NCI-H1417 (cell line): ENCODE measurements around the gene ITPA.

Source experiments
- DNase-seq, 3 experiments: peaks; one replicate each; lab custom pipeline; 2025; lab: John Stamatoyannopoulos, UW

Gene ITPA

DNA sequence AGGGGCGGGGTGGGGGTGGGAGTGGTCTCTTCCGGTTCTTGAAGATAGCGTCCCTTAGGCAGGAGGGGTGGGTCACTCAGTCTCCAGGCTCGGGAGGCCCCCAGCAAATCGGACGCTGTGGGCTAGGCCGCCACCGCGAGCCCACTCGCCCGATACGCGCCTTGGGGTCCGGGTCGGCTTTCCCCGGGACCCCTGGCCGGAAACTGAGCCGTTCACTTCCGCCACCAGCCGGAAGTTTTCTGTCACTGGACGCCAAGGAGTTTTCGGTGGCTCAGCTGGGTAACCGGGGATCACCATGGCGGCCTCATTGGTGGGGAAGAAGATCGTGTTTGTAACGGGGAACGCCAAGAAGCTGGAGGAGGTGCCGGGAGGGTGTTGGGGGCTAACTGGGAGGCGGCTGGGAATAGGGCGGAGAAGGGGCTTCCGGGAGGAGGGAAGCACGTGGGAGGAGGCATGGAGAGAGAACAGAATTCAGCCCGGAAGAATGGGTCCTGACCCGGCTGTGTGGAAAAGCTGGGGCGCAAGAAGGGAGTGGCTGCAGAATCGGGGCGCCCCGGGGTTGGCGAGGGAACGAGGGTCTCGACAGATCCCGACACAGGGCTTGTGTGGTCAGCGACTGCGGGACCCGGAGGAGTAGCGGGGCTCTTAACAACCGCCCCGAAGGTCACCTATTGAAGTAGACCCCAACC lies at the start of gene ITPA:
ITPA (plus strand) TSS at position 242 of the 689 bp plus-strand sequence; CDS start at position 296, 54 bp downstream.
- peak; percentile 54 to 71 (median 62) for DNase-seq

DNA sequence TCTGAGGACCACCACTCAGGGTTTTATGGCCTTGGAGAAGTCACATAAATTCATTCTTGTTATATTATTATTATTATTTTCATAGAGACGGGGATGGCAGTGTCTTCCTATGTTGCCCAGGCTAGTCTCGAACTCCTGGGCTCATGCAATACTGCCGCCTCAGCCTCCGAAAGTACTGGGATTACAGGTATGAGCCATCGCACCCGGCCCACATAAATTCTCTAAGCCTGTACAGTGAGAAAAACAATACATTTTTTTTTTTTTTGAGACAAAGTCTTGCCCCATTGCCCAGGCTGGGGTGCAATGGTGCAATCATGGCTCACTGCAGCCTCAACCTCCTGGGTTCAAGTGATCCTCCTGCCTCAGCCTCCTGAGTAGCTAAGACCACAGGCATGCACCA lies 48.9 kb upstream of the ITPA start:
- DNase-seq: no peak

DNA sequence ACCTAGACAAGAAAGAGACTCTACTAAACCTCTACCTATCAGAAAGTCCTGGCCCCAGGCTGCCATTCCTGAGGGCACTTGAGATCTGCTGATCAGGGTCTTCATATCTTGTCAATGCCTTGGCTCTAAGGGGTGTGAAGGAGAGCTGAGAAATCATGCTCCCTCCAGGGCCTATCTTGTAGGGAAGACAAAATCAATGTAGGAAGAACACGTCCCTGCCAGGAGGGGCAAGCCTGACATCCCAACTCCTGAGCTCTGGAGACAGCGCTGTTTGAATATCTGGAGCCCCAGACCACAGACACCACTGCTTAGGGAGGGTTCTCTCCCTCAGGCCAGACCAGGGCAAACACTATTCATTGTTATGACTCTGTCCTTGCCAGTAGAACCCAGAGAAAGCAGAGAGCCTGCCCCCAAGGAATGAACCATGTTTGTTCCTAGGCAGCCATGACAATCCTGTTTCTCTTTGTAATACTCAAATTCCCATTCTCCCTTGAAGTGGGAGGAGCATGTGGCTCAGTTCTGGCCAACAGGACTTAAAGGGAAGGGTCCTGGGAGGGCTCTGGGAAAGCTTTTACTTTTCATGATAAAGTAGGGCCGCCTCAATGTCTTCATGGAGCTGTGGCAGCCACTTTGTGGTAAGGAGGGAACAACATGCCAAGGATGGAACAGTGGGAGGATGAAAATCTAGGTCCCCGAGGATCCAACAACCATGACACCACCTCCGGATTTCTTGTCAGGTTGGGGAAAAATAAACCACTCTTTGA lies 47.8 kb upstream of the ITPA start:
- DNase-seq: no peak

DNA sequence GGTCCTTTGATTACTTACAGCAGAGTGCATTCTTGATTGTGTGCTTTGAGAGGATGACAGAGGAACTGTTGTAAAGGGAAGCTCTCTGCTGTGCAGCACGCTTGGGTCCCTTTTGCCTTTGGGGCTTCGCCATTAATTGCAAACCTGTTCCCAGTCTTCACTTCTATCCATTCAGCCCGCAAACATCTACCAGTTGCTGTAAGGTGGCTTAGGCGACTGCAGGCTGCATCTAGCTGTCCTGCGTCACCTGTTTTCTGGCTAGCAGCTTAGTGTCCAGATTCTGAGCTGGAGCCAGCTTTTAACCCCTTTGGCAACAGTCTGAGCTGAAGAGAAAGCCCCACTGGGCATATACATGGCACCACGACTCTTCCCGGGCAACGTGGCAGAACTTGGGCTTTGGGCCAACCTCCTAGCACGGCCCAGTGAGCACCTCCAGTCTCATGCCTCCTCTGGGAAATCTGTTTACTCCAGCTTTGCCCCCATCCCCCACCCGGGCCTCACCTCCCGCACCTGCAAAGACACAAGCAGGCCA lies 47.2 kb upstream of the ITPA start:
- peak in 2 of 3 experiments; percentile 46 to 86 for DNase-seq

DNA sequence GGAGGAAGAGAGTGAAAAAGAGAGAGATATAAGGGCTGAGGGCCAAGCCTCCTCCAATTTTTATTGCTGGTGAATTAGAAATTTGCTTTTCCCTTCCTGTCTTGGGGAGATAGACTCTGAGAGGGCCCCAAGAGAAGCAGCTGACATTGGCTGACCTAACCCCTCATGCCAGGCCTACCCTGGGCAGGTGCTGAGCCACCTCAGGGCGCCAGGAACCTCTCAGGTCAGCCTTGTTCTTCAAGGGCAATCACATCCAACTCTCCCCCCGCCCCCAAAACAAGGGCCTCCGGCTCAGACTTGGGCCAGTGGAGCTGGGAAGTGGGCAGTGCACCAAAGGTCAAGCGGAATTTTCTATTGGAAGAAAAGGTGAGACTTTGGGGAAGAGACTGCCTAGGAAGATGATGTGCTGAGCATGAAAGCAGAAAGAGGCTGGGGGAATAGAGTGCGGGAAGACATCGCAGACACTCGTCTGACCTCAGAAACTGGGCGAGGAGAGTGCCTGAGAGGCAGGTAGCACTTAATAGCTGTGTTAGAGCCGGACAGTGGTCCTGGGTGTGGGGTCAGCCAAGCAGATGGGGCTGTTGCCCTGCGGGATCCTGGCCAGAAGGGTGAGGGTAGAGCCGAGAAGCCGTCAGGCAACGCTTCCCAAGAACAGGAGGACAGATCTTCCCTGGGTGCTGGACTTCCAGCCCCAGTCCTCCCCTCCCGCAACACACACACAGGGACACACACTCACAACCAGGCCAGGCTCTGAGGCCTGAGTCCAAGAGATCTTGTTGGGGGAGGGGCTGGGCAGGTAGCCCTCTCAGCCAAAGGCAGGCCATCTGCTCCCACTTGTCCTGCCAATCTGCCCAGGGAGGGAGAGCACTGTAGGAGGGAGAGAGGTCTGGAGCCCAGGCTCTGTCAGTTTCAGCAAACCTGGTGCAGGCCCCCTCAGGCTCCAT lies 45.9 kb upstream of the ITPA start:
- DNase-seq: peak in 2 of 3 experiments; percentile 38 to 54

DNA sequence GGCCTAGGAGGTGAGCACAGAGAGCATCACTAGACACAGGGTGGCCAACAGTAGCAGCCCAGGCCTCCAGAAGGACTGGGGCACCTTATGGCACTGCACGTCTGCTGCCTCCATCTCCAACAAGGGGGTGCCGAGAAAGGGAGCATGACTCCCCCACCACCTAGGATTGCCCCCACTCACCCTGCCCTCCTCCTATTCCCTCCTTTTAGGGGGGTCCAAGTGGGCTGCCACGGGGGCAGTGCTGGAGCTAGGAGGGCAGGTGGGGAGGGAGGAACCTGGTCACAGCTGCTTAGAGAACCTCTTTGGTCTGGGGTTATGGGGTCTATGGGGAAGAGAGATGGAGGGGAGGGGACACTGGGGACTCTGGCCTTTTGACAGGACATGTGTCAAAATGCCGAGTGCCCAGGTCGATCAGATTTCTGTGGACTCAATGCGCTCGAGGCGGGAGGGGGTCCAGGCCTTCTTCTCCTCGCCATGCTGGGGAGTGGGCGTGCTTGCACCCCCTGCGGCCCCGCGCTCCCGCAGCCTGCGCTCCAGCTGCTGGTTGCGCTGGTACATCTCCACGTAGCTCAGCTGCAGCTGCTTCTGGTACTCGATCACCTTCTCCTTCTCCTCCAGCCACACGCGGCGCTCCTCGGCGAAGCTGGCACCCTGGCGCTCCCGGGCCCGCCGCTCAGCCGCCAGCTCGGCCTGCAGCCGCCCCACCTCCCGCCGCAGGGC lies 45.1 kb upstream of the ITPA start:
- peak in 1 of 3 experiments; percentile 85 for DNase-seq

DNA sequence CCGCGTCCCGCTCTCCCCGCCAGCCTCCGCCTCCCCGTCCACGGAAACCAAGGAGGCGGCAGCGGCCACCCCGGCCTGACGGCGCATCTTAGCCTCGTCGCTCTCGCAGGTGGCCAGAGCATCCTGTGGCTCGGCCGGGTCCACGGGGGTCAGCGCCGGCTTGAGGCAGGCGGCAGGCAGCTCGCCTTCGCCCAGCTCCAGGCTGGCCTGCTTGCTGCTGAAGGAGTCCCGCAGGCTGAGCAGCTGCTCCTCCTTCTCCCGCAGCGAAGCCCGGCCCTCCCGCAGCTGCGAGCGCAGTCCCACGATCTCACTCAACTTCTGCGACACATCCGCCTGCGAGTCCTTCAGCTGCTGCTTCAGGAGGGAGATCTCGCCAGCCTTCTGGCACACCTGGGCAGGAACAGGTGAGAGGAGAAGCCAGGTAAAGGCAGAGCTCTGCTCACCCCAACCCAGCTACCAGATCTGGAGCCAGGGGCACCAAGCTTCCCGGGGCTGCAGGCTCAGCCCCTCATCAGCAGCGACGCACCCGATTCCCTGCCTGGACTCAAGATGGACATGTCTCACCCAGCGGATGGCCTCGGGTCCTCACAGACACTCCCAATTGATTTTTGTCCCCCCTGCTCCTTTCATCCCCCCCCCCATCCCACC lies 44.4 kb upstream of the ITPA start:
- peak; percentile 43 to 85 (median 84) for DNase-seq

DNA sequence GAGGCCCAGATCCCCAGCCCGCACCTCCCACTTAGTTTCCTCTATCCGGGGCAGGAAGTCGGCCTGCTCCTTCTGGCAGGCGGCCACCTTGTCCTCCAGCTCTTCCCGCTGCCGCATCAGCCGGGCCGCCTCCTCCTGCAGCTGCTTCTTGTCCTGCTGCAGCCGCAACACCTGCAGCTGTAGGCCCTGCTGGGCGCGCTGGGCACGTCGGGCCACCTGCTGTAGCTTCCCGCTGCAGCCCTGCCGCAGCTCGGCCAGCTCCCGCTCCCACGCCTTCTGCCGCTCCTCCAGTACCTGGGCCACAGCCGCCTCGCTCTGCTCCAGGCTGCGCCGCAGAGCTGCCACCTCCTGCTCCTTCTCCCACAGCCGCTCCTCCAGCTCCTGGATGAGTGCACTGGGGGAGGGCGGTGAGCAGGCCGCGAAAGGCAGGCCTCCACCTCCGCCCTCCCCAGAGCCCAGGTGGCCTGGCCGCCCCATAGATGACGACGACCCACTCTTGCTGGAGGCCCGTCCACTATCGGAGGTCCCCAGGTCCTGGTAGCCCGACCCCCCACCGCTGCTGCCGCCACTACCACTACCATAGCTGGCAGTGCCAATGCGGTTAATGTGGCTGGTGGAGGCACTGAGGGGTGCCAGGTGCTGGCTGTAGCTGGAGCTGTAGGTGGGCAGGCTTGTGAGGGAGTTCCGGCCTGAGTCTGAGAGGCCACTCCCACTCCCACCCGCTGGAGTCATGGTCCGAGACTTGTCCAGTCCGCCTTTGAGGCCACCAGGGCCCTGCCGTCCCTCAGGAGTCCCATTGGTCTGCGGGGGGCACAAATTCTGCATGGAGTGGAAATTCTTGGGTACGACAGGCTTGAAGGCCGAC lies 43.6 kb upstream of the ITPA start:
- peak; percentile 79 to 86 (median 83) for DNase-seq

DNA sequence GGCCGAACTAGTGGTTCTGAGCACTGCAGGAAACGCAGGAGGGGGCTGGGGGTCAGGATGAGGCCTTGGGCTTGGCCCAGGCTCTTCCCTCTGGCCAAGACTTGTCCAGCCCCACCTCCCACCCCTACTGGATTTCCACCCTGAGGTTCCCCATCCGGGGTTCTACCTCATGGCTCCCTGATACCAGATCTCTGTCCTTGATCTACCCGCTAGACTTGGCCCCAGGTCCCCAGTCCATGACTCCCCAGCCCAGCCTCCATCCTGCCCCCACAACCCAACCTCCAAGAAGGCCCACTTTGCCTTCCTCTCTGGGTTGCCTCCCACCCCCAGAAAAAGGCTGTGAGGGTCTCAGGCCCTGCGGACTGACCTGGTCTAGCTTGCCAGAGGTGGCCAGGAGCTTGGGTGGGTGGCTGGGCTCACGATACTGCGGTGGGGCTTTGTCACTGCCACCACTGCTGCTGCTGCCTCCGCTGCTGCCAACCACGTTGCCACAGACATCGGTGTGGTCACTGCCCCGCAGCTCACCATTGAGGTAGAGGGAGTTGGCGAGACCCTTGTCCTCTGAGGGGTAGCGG lies 42.9 kb upstream of the ITPA start:
- DNase-seq: no peak

DNA sequence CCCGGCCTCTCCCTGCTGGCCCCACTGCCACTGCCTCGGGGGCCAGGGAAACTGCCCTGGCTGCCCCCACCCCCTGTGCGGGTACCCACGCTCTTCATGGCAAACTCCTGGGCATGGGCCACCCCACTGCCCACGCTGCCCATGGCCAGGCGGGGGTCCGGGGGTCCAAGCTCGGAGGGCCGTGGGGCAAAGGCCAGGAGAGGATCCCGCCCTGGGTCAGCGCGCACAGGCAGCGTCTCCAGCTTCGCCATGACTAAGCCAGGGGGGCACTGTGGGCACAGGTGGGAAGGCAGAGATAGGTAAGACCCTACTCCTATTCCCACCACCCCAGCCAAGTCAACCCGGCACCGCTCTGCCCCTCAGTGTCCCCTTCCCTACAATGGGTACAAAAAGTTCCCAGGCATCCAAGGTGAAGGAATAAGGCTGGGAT lies 42.4 kb upstream of the ITPA start:
- no peak for DNase-seq

DNA sequence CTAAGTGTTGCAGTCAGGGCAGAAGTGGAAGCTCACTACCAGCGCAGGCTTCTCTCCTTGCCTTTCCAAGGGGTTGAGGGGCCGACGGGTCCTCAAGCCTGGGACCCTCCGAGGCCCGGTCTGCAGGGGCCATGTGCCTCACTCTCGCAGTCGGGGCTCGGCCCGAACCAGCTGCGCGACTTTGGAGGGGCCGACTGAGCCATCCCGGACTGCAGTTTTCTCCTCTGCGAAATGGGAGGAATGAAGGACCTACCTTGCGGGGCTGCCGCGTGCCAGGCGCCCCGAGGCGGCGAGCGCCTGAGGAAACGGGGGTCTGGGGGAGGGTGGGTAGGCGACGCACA lies 41.6 kb upstream of the ITPA start:
- DNase-seq: no peak

DNA sequence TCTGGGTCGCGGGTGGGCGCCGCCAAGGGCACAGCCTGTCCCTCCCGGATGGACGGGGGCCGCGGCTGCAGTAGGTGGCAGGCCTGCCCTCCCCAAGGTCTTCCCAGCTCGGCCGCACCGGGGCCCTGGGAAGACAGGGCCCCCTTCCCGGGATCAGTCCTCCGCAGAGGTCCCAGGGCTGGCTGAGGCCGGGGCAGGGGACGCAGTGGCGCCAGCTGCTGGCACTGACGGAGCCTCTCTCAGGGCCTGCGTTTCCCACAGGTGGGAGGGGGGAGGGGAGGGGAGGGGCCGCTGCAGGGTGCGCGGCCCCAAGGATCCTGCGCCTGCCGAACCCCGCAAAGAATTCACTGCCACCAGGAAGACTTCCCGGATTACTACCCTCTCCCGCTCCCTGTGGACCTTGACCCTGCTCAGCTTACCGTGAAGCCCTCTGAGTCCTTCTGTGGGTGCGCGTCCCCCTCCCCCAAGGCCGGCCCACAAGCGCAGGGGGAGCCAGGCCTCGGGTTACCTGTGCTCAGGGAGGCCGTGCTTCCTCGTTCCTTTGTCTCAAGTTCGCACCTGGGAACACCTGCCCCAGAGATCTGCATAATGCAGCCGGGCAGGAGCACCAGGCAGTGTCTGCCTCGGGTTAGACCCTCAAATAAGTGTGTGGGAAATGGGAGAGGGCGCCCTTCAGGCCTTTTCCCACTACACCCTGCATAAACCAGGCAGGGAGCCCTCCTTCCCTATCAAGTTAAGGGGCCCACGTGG lies 41.0 kb upstream of the ITPA start:
- DNase-seq: peak in 1 of 3 experiments; percentile 80

DNA sequence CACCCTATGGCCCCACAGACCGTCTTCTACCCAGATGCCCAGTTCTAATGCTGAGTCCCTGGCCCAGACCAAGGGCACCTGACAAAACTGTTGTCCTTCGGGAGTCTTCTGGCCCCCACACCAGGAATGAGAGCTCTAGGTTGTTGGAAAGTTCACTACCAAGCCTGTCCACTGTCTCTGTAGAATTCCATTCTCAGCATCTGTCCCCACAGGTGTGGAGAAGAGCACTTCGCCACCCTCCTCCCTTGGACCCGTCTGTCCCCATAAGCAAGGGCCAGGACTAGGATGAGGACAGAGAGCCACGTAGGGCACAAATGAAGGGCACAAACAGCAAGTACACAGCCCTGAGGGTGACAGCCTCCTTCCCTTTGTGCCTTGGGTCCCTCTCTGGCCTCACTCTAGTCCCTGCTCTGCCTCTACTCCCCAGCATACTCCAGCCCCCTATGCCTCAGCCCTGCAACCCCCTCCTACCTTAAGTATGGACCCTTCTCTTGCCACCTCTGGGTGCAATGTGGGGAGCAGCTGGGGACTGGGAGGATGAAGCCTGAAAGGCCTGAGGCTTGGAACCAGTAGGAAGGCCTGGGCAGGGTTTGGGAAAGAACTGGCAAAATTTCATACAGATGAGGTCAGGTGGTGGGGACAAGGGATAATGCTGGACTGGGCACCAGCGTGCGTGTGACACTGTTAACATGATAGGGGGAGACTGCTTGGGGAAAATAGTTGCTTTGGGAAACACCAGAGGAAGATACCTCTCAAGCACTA lies 40.3 kb upstream of the ITPA start:
- DNase-seq: no peak

DNA sequence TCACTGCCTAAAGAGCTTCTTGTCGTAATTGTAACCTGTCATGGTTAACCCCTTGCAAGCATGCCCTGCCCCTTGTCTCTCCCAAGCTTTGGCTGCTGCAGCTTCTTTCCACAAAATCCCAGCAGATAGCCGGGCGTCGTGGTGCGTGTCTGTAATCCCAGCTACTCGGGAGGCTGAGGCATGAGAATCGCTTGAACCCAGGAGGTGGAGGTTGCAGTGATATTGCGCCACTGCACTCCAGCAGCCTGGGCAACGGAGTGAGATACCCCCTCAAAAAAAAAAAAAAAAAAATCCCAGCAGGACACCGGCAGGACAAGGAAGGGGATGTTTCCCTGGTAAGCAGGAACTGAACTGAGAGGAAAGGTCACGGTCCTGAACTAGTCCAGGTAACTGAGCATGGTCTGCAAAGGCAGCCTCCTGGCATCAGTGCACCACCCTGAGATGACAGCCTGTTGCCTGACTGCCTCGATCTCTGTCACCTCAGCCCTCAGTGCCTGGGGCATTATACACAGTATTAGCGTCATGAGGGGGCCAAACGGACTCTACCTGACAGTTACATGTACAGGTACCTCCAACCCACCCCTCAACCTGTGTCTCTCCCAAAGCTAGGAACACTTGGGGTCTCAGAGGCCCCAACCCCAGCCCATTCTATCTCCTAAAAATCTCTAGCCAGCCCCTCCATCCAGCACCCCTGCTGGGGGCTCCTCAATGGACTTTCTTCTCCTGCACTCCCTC lies 37.7 kb upstream of the ITPA start:
- no peak for DNase-seq

DNA sequence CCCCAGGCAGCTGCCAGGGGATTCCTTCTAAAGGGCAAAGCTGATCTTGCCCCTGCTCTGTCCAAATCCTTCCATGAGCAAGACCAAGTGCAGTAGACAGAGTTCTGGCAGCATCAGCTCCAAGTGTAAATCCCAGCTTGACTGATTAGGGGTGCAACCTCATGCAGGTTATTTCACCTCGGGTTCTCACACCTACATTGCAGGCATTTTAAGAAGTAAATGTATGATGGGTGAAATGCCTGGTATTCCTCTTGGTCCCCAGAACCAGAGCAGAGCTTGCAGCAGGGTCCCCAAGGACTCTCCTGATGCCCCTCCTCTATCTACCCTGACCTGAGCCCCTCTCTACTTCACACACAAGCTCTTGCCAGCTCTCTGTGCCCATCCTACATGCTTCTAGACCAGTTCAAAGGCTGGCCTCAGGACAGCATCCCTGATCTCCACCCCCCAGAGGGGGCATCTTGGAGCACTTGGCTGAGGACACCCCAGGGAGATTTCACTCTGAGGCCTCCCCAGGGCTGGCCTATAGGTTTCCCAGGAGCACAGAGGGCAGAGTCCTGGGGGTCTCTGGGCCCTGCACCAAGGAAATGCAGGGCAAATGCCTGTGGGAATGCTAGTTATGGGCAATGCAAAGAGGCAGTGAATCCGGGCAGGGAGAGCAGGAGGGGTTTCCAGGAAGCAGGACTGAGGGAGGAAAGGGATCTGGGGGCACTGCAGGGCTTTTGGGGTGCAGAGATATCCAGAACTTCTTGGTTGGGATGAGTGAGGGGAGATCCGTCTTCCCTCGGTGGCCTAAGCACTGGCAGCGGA lies 37.0 kb upstream of the ITPA start:
- DNase-seq: no peak

DNA sequence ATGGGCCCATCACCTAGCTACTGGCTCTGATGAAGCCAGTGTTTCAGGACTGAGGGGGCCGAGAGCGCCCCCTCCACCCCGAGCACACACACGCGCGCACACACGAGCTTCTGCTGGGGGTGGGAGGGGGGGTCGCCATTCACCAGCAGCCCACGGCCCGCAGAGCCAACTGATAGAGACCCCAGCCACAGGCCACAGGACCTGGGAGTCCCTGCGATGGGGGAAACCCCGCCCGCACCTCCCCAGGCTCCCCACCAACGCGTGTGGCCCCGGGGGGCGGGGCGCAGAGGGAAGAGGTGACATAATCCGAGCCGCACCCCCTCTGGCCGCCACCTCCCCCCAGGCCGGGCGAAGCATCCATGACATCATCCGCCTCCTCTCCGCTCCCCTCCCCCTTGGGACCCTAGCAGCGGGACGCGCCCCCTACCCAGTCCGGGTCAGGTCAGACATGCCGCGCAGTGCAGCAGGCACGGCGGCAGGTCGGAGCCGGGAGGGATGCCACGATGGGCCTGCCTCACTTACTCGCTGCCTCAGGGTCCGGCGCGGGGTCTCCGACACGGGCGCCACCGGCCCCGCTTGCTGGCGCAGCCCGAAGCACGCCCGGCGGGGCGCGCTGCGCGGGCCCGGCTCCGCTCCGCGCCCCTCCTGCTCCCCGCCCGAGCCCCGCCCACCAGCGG lies 36.2 kb upstream of the ITPA start, which contains the start of gene LZTS3:
LZTS3 (minus strand) TSS at position 617 of the 677 bp plus-strand sequence. CDS start 6,386 bp downstream, outside the sequence.
- DNase-seq: peak; percentile 57 to 84 (median 79)
